Measurements from ENCODE around the gene CTNNA2. TPM values are rescaled to one million over a fixed set of nuclear protein-coding genes. Genes with fewer than 3 reads are reported as not detected.

CTNNA2 gene
- polyA plus RNA-seq, 2 of the 4 experiments (the other 2 are of a cell fraction), result 0.50 to 0.94 TPM

DNA sequence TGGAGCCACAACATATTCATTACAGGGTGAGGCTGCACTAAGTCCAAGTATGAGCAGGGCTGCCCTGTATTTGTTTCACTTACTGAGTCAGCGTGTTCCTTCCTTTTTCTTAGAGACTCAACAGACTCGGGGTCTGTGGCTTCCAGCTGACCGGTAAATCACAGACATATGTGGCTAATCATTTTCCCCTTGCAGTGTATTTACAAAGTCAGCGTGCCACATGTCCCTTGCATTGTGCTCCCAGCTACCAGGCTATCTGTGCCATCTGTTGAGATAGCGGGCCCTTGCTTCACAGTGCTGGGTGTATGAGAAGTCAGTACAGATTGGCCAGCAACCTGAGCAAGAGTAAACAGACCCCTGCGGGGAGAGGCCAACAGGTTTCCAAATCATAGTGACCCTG lies 537.4 kb downstream of the CTNNA2 start:
- Histone ChIP-seq H3K4me2 (no peak overlapping the region), H3K27ac (no peak overlapping the region), H3K4me3 (no peak overlapping the region), H3K9me3 (no peaks in the 10 kb centered on the region), H3K4me1 (no peaks in the 10 kb centered on the region)
- FAIRE-seq, result no peak
- TF ChIP-seq, protein P1, sequence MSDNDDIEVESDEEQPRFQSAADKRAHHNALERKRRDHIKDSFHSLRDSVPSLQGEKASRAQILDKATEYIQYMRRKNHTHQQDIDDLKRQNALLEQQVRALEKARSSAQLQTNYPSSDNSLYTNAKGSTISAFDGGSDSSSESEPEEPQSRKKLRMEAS (IDR thresholded peaks at IDR 0.05), result no peak
- no peak for DNase-seq (ENCODE audit: low read depth in 1 of 2, low spot score in 1 of 2)
- 19% methylated on average over 6 of the region's 6 CpGs for WGBS (ENCODE audit: missing lambda C conversion rate)
- ChIA-PET CTCF (no interaction called here), POLR2A (no interaction called here)
- no peak for ATAC-seq

DNA sequence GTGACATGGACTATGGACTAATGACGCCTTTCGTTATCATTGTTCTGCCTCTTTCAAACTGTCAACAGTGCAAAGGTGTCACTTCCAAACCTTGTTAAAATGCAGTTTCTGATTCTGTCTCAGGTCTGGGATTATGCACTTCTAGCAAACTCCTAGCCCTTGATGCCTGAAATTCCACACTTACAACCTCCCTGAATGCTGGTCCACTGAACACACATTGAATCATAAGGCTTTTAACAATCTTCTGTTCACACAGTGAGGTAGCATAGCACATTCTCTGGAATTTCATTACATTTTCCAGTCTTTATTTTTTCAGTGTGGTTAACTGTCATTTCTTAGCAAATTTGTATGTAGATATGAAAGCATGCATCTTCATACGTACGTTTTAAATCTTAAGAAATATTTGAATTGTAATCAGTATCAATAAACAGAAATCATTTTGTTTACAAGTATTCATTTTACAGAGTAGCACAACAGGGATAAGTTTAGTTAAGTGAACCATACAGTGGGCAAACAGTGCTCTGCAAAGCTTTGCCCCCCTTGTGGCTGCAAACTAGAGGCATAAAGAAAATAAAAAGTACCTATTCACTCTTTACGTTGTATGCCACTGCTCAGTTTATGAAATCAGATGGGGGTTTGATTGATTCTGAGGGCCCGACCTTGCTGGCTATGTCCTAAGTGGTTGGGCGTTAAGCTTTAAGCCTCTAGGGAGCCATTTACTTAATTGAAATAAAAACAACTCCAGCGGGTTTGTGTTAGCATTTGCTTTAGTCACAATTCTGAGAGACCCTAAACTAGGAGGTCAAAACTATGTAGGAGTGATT lies 540.9 kb downstream of the CTNNA2 start:
- no peak overlapping the region for H3K27ac ChIP-seq
- 0 out of 3 replicates have a peak, but pooled peaks cover 6% of the 10 kb centered on the region for H3K9me3 ChIP-seq
- ATAC-seq (no peak), FAIRE-seq (no peak), DNase-seq (ENCODE audit: low read depth in 1 of 2, low spot score in 1 of 2) (no peak)
- POLR2A ChIA-PET, result no interaction called here
- WGBS (ENCODE audit: missing lambda C conversion rate), result 15% methylated on average over 8 of the region's 8 CpGs
- H3K4me3 ChIP-seq, result no peak overlapping the region
- no peaks in the 10 kb centered on the region for H3K4me1 ChIP-seq
- TF ChIP-seq MAFK (IDR thresholded peaks at IDR 0.05; ENCODE audit: partially characterized antibody), result no peak
- TF ChIP-seq, protein P2, sequence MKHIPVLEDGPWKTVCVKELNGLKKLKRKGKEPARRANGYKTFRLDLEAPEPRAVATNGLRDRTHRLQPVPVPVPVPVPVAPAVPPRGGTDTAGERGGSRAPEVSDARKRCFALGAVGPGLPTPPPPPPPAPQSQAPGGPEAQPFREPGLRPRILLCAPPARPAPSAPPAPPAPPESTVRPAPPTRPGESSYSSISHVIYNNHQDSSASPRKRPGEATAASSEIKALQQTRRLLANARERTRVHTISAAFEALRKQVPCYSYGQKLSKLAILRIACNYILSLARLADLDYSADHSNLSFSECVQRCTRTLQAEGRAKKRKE (CRISPR knock-in tag; IDR thresholded peaks at IDR 0.05; ENCODE audit: low read depth), result no peak
- TF ChIP-seq ZSCAN20 (CRISPR knock-in tag; IDR thresholded peaks at IDR 0.05), result no peak
- no peak for TF ChIP-seq HOXB13 (CRISPR knock-in tag; IDR thresholded peaks at IDR 0.05; ENCODE audit: low read depth)
- no peak for TF ChIP-seq NPAS2 (CRISPR knock-in tag; IDR thresholded peaks at IDR 0.05; ENCODE audit: borderline replicate concordance)
- no peak for TF ChIP-seq PHF8 (IDR thresholded peaks at IDR 0.05; ENCODE audit: borderline replicate concordance, low read depth)
- TF ChIP-seq POLR2AphosphoS2 (conservative IDR thresholded peaks at IDR 0.05; ENCODE audit: low read length), result no peak
- TF ChIP-seq ZFP36 (IDR thresholded peaks at IDR 0.05; ENCODE audit: borderline replicate concordance, partially characterized antibody), result no peak
- TF ChIP-seq RNF2 (IDR thresholded peaks at IDR 0.05; ENCODE audit: borderline replicate concordance, low read depth), result no peak
- TF ChIP-seq PBX3 (IDR thresholded peaks at IDR 0.05), result no peak
- no peak for TF ChIP-seq CBX8 (IDR thresholded peaks at IDR 0.05)
- TF ChIP-seq JUNB (IDR thresholded peaks at IDR 0.05), result no peak
- no peak for TF ChIP-seq NR3C1 (IDR thresholded peaks at IDR 0.05)
- TF ChIP-seq MAZ (IDR thresholded peaks at IDR 0.05; ENCODE audit: borderline replicate concordance, low read depth, low read length), result no peak
- no peak for TF ChIP-seq POLR2A (IDR thresholded peaks at IDR 0.05; ENCODE audit: low read length)
- no peak for TF ChIP-seq BCL3 (IDR thresholded peaks at IDR 0.05)
- TF ChIP-seq, protein P3, sequence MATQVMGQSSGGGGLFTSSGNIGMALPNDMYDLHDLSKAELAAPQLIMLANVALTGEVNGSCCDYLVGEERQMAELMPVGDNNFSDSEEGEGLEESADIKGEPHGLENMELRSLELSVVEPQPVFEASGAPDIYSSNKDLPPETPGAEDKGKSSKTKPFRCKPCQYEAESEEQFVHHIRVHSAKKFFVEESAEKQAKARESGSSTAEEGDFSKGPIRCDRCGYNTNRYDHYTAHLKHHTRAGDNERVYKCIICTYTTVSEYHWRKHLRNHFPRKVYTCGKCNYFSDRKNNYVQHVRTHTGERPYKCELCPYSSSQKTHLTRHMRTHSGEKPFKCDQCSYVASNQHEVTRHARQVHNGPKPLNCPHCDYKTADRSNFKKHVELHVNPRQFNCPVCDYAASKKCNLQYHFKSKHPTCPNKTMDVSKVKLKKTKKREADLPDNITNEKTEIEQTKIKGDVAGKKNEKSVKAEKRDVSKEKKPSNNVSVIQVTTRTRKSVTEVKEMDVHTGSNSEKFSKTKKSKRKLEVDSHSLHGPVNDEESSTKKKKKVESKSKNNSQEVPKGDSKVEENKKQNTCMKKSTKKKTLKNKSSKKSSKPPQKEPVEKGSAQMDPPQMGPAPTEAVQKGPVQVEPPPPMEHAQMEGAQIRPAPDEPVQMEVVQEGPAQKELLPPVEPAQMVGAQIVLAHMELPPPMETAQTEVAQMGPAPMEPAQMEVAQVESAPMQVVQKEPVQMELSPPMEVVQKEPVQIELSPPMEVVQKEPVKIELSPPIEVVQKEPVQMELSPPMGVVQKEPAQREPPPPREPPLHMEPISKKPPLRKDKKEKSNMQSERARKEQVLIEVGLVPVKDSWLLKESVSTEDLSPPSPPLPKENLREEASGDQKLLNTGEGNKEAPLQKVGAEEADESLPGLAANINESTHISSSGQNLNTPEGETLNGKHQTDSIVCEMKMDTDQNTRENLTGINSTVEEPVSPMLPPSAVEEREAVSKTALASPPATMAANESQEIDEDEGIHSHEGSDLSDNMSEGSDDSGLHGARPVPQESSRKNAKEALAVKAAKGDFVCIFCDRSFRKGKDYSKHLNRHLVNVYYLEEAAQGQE (IDR thresholded peaks at IDR 0.05), result no peak
- no peak for TF ChIP-seq HEYL (CRISPR knock-in tag; IDR thresholded peaks at IDR 0.05)
- no peak for TF ChIP-seq EHF (CRISPR knock-in tag; IDR thresholded peaks at IDR 0.05)
- no peak for TF ChIP-seq RARB (CRISPR knock-in tag; IDR thresholded peaks at IDR 0.05)
- CTCF ChIA-PET, result no interaction called here
- H3K4me2 ChIP-seq, result no peak overlapping the region

Measured in A549 (cell line).